Muscle layer of colon (tissue), 2 donors: ENCODE measurements around the gene ELL.
A peak's percentile ranks its signal among the peaks of the same experiment; 100 is the strongest.
"Not testable (repeated sequence)": the region's sequence is repeated elsewhere in the genome, so short reads cannot be mapped to it uniquely, and the experiment has no call there.

Experiments used
- H3K27ac ChIP-seq: one replicate; pipeline ENCODE4 v1.7.0; 2013; ENCODE audit warnings: low read depth, mild to moderate bottlenecking, low read length, moderate library complexity
- H3K27me3 ChIP-seq, 2 donors: one replicate each; pipeline ENCODE4 v1.7.0; 2013; ENCODE audit warnings: low read length in 2 of 2, mild to moderate bottlenecking in 2 of 2; ENCODE audit not compliant: insufficient read depth in 2 of 2, control insufficient read depth in 1 of 2
- H3K36me3 ChIP-seq: one replicate; pipeline ENCODE4 v1.7.0; 2013; ENCODE audit warnings: mild to moderate bottlenecking, low read length; ENCODE audit not compliant: insufficient read depth
- H3K4me1 ChIP-seq: one replicate; pipeline ENCODE4 v1.7.0; 2013; ENCODE audit warnings: mild to moderate bottlenecking, low read length; ENCODE audit not compliant: insufficient read depth
- H3K4me3 ChIP-seq, 2 donors: one replicate each; pipeline ENCODE4 v1.7.0; 2013; ENCODE audit warnings: low read length in 2 of 2, low read depth in 1 of 2, mild to moderate bottlenecking in 1 of 2, moderate library complexity in 1 of 2
- H3K9ac ChIP-seq: one replicate; pipeline ENCODE4 v1.7.0; 2013; ENCODE audit warnings: low read length
- H3K9me3 ChIP-seq: one replicate; pipeline ENCODE4 v1.7.0; 2013; ENCODE audit warnings: mild to moderate bottlenecking, low read length
- donor health status: abdominal sarcoma.
- donor health status: Adenocarcinoma of cecum.

ELL gene

DNA sequence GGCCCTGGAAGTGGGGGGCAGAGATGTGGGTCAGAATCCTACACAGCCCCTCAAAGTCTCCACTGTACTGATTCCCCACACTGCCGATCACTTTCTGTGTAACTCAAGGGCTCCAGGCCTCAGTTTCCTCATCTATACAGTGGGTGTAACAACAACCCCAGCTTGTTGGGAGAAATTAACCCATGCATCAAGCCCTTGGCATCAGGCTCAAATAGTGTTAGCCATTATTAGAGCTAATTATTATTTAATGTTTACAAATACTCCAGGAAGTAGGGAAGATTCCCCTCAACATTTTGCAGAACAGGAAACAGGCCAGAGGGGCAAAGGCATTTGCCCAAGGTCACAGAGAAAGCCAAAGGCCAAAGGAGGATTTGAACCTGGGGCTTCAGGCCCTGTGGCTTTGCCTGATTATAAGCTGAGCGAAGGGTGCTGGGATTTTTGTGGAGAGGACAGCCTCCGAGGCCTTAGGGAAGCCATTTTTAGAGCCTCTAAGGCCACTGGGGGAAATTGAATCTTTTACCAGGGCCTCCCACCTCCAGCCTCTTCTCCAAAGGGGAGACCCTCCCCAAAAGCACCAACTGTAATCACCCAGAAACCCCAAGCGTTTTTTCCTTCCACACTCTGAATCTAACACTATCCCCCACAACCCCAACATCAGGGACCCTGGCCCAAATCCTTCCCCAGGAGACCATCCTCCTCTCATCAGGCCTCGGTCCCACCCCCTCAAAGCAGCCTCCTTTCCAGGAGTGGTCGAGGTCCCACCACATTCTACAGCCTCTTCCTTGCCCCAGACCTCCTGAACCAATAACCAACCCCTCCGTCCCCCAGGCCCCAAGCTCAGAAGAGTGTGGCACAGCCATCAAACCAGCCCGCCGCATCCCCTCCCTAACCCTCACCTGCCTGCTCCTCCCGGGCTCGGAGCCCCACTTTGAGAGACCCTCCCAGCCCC, 20.4 kb upstream of the ELL start:
- Histone ChIP-seq H3K27ac (peak overlapping the region; percentile 84), H3K9me3 (no peaks in the 10 kb centered on the region), H3K9ac (peak overlapping the region; percentile 83), H3K4me1 (peaks cover 16% of the 10 kb centered on the region), H3K27me3 (no peaks in the 10 kb centered on the region), H3K36me3 (peaks cover 23% of the 10 kb centered on the region), H3K4me3 (peak overlapping the region; percentile 21 to 59)

DNA sequence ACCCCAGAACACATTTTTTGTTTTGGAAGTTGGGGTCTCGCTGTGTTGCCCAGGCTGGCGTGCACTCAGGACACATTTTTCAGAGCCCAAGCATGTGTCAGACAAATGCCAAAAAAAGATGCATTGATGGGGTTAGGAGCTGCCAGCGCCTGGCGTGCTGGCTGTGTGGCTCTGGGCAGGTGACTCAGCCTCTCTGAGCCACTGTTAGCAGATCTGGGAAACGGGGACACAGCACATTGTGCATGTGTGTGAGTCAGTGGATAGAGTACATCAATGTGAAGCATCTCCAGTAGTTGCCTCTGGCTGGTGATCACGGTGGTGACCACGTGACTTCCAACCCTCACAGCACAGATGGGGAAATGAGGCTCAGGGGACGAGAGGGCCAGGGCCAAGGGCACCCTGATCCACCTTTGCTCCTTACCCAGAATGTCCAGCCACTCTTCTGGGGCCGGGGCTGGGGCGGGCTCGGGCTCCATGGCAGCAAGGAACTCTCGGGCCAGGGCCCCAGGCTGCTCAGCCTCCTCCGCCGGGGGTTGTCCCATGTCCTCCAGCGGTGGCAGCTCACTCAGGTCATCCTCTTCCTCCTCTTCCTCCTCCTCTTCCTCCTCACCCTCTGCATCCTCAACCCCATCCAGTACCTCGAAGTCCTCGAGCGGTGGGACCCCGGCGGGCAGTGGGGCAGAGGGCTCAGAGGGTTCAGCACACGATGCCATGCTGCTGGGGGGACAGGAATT, 19.6 kb upstream of the ELL start:
- peaks cover 31% of the 10 kb centered on the region for H3K36me3 ChIP-seq

GRCh38 chr19:18540200-18540599, 18.3 kb upstream of the ELL start:
- not testable (repeated sequence) for H3K9ac ChIP-seq, H3K27ac ChIP-seq, H3K9me3 ChIP-seq, H3K27me3 ChIP-seq, H3K4me3 ChIP-seq
- peaks cover 37% of the 10 kb centered on the region for H3K36me3 ChIP-seq
- peaks cover 16% of the 10 kb centered on the region for H3K4me1 ChIP-seq

More for the DNA sequence above, 19.6 kb upstream of the ELL start:
- Histone ChIP-seq H3K4me1 (peaks cover 16% of the 10 kb centered on the region), H3K27ac (no peak overlapping the region), H3K27me3 (no peaks in the 10 kb centered on the region), H3K9me3 (no peaks in the 10 kb centered on the region), H3K4me3 (peak overlapping the region in 1 of 2 donors; percentile 21), H3K9ac (no peak overlapping the region)

DNA sequence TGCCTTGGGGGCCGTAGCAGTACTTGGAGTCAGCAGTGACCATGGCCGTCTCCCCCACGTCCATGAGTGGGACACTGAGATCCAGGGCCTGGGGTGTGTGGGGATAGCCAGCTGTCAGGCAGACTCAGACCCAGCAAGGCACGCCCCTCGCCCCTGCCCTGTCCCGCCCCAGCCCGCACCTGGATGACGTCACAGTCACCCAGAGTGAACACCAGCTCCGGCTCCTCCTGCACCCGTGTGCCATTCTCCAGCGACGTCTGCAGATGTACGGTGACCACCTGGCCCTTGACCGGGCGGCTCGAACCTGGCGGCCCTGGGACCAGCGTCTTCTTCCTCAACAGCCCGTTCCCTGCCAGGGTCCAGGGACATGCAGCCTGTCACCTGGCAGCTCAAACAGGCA, 17.5 kb upstream of the ELL start:
- no peaks in the 10 kb centered on the region for H3K27me3 ChIP-seq
- no peak overlapping the region for H3K9ac ChIP-seq
- no peaks in the 10 kb centered on the region for H3K9me3 ChIP-seq
- peaks cover 37% of the 10 kb centered on the region for H3K36me3 ChIP-seq
- H3K4me3 ChIP-seq = no peak overlapping the region
- H3K4me1 ChIP-seq = peaks cover 16% of the 10 kb centered on the region
- H3K27ac ChIP-seq = no peak overlapping the region

- Histone ChIP-seq H3K4me3 (no peak overlapping the region), H3K9ac (no peak overlapping the region), H3K4me1 (peaks cover 9% of the 10 kb centered on the region), H3K9me3 (no peaks in the 10 kb centered on the region), H3K36me3 (peaks cover 38% of the 10 kb centered on the region), H3K27me3 (no peaks in the 10 kb centered on the region), H3K27ac (no peak overlapping the region)
These were observed 16.2 kb upstream of the ELL start for GRCh38 chr19:18538115-18538514.

- H3K36me3 ChIP-seq = peaks cover 45% of the 10 kb centered on the region
- H3K9me3 ChIP-seq = no peaks in the 10 kb centered on the region
- no peak overlapping the region for H3K9ac ChIP-seq
- no peak overlapping the region for H3K4me3 ChIP-seq
- H3K4me1 ChIP-seq = peaks cover 7% of the 10 kb centered on the region
- no peak overlapping the region for H3K27ac ChIP-seq
- H3K27me3 ChIP-seq = no peaks in the 10 kb centered on the region
These were observed 15.6 kb upstream of the ELL start for GRCh38 chr19:18537431-18537830.

- Histone ChIP-seq H3K27ac (no peak overlapping the region), H3K27me3 (no peaks in the 10 kb centered on the region), H3K4me1 (no peaks in the 10 kb centered on the region), H3K36me3 (peaks cover 54% of the 10 kb centered on the region), H3K9ac (no peak overlapping the region), H3K9me3 (no peaks in the 10 kb centered on the region), H3K4me3 (no peak overlapping the region)
These were observed 14.6 kb upstream of the ELL start for GRCh38 chr19:18536475-18536874.

GRCh38 chr19:18533058-18533457, 11.2 kb upstream of the ELL start:
- no peaks in the 10 kb centered on the region for H3K9me3 ChIP-seq
- no peaks in the 10 kb centered on the region for H3K4me1 ChIP-seq
- no peak overlapping the region for H3K27ac ChIP-seq
- no peak overlapping the region for H3K9ac ChIP-seq
- H3K36me3 ChIP-seq = peaks cover 41% of the 10 kb centered on the region
- no peaks in the 10 kb centered on the region for H3K27me3 ChIP-seq
- no peak overlapping the region for H3K4me3 ChIP-seq

DNA sequence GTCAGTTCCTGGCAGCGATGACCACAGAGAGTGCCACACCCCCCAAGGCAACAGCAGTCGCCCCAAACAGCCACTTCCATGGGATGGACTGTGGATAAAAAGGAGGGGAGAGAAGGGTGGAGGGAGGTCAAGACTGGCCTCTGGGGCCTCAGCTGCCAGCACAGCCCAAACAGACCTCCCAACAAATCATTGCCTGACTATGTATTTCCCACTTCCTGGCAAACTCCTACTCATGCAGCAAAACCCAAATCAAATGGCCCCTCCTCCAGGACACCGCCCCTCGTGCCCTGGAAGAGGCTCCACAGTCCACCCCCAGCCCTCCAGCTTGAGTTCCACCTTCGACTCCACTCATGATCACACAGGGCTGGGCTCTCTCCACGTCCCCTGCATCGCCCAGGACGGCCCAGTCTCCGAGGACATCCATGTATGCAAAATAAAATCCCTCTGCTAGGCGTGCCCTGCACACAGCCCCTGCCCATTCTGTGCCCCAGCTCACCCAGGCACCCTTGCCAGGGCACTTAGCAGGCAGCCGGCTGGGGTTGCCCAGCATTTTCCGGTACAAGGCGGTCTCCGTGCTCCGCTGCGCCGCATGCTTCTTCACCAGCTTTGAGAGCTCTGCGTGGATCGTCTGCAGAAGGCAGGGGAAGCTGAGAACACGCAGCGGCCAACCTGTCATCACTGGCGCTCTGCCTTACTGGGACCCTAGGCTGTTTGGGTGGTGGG, 10.5 kb upstream of the ELL start:
- H3K27me3 ChIP-seq = no peaks in the 10 kb centered on the region
- no peaks in the 10 kb centered on the region for H3K9me3 ChIP-seq
- H3K27ac ChIP-seq = no peak overlapping the region
- H3K9ac ChIP-seq = no peak overlapping the region
- H3K4me3 ChIP-seq = no peak overlapping the region
- H3K4me1 ChIP-seq = no peaks in the 10 kb centered on the region
- H3K36me3 ChIP-seq = peaks cover 35% of the 10 kb centered on the region

GRCh38 chr19:18531485-18531884, 9.6 kb upstream of the ELL start:
- Histone ChIP-seq H3K27ac (no peak overlapping the region), H3K27me3 (no peaks in the 10 kb centered on the region), H3K36me3 (peaks cover 26% of the 10 kb centered on the region), H3K9ac (no peak overlapping the region), H3K4me1 (no peaks in the 10 kb centered on the region), H3K4me3 (no peak overlapping the region), H3K9me3 (no peaks in the 10 kb centered on the region)

GRCh38 chr19:18529782-18530181, 7.9 kb upstream of the ELL start:
- Histone ChIP-seq H3K9ac (no peak overlapping the region), H3K9me3 (no peaks in the 10 kb centered on the region), H3K27me3 (no peaks in the 10 kb centered on the region), H3K27ac (no peak overlapping the region), H3K4me1 (no peaks in the 10 kb centered on the region), H3K36me3 (peaks cover 20% of the 10 kb centered on the region), H3K4me3 (no peak overlapping the region)
